NCI-H2227 (cell line): ENCODE data around the gene R3HCC1L.
A peak's percentile ranks its signal among the peaks of the same experiment; 100 is the strongest.
"Not testable (repeated sequence)": the region's sequence is repeated elsewhere in the genome, so short reads cannot be mapped to it uniquely, and the experiment has no call there.

Experiments
- DNase-seq: peaks from one replicate; lab custom pipeline; 2025; ENCODE audit not compliant: unreplicated experiment; lab: John Stamatoyannopoulos, UW

Gene R3HCC1L

GRCh38 chr10:98226508-98227144, 92.2 kb downstream of the R3HCC1L start:
- no peak for DNase-seq

GRCh38 chr10:98227713-98228112, 93.3 kb downstream of the R3HCC1L start:
- DNase-seq: not testable (repeated sequence)

GRCh38 chr10:98228266-98228665, 93.8 kb downstream of the R3HCC1L start:
- DNase-seq: not testable (repeated sequence)

GRCh38 chr10:98231417-98231816, 97.0 kb downstream of the R3HCC1L start:
- DNase-seq: no peak

- no peak for DNase-seq
Observed at GRCh38 chr10:98235846-98236245, 101.4 kb downstream of the R3HCC1L start.

- no peak for DNase-seq
Observed at GRCh38 chr10:98236862-98237261, 102.4 kb downstream of the R3HCC1L start.

- DNase-seq: no peak
Observed at GRCh38 chr10:98238391-98238790, 103.9 kb downstream of the R3HCC1L start.

GRCh38 chr10:98240524-98240923, 106.1 kb downstream of the R3HCC1L start:
- DNase-seq: no peak

- DNase-seq: peak; percentile 10
Observed at GRCh38 chr10:98242823-98243222, 108.4 kb downstream of the R3HCC1L start.

GRCh38 chr10:98244141-98244540, 109.7 kb downstream of the R3HCC1L start:
- no peak for DNase-seq

GRCh38 chr10:98244586-98244985, 110.1 kb downstream of the R3HCC1L start:
- no peak for DNase-seq

- no peak for DNase-seq
Observed at GRCh38 chr10:98246911-98247805, 112.7 kb downstream of the R3HCC1L start.

GRCh38 chr10:98248018-98248417, 113.6 kb downstream of the R3HCC1L start:
- DNase-seq: no peak

- no peak for DNase-seq
Observed at GRCh38 chr10:98249134-98249533, 114.7 kb downstream of the R3HCC1L start.

- DNase-seq: no peak
Observed at GRCh38 chr10:98251399-98251798, 116.9 kb downstream of the R3HCC1L start.

- peak; percentile 55 for DNase-seq
Observed at GRCh38 chr10:98252464-98252863, 118.0 kb downstream of the R3HCC1L start.

GRCh38 chr10:98253499-98253898, 119.0 kb downstream of the R3HCC1L start:
- no peak for DNase-seq

- no peak for DNase-seq
Observed at GRCh38 chr10:98254234-98254974, 119.9 kb downstream of the R3HCC1L start.

- DNase-seq: no peak
Observed at GRCh38 chr10:98255146-98255877, 120.9 kb downstream of the R3HCC1L start.

- no peak for DNase-seq
Observed at GRCh38 chr10:98256692-98257091, 122.2 kb downstream of the R3HCC1L start.

GRCh38 chr10:98257198-98257597, 122.7 kb downstream of the R3HCC1L start:
- DNase-seq: no peak
